ENCODE data around the gene CLIC3.

The CLIC3 gene

DNA sequence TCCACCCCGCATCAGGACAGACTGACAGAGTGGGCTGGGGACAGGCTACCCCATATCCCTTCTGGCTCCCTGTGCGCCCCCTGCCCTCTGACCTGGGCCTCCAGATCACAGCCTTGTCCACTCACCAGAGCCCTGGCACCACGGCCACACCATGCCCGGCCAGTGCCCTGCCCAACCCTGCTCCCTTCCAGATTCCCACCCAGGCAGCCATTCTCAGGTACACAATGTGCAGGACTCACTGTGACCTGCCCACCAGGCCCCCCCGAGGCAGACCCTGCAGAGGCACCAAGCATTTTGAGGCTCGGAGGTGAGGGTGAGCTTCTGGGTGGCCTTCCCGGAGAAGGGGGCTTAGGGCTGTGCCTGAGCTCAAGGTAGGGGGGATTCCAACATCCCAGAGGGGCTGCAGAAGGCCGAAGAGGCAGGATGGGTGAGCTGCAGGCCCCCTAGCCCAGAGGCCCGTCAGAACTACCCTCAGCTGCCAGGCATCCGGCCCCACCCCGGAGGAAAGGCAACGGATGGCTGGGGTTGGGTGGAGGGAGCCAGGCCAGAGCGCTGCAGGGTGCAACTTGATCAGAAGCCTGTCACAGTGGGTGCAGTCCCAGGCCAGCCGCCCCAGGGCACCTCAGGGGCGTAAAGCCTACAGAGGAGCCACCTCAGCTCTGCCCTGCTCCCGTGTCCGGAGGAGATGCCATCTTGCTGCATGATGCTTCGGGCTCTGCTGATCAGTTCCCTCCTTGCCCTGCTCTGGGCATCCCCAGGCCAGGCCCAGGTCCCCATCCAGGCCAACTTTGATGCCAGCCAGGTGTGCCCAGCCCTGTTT lies 13.9 kb downstream of the CLIC3 start, which contains the start of gene LCNL1:
LCNL1 (plus strand) TSS at position 762 of the 820 bp plus-strand sequence. CDS start 594 bp downstream, outside the sequence.
- in situ Hi-C loops (cut with MboI; ENCODE audit: low sequenced_read_pairs) = no loop called here

DNA sequence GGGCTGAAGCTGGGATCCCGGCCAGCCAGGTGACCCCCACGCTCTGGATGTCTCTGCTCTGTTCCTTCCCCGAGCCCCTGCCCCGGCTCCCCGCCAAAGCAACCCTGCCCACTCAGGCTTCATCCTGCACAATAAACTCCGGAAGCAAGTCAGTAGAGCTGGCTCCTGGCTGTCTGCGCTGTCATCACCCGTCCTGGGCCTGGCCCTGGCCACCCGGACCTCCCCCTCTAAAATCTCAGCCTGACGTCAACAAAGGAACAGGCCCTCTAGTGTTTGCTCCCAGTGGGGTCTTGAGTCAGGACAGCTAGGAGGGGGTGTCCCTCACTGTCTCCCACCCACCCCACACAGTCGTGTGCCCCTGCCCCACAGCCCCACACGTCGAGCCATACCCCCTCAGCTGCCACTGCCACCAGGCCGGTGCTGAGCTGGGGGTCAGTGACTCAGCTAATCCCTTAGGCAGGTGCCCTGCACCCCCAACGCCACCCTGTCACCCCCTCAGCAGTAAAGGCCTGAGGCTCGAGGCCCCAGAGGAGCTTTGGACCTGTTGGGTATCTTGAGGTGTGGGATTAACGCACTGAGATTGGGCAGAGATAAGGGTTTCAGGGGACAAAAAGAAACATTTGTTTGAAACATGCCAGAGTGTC lies 14.7 kb downstream of the CLIC3 start:
- in situ Hi-C loops (cut with MboI; ENCODE audit: low sequenced_read_pairs) = no loop called here

DNA sequence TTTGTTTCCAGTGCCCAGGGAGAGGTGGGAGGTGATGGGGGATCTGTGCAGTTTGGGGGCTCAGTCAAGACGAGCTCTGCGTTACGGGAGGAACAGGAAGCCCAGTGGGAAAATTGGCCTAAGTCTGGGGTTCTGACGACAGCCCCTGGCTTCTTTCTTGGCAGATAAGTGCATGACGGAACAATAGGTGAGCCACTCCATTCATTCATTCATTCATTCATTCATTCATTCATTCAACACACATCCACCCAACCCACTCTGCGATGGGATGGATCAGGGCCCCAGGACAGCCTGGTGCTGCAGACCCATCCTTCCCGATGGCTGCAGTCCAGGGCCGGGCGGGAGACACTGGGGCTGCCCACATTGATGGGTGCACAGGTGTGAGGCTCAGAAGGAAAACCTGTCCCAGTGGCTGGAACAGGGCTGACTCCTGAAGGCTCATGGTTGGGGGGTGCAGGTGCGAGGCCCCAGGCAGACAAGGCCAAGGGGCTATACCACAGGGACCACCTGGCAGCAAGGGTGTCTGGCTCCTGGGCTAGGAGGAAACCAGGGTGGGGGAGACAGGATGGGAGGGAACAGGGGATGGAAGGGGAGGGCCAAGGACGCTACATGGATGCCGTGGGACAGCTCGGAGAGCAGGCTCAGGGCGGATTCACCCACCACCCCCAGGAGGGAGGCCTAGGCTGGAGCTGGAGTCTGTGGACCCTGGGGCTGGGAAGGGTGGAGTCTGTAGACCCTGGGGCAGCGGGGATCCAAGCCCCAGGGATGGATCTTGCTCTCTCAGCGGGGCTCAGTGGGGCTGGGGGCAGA lies 15.5 kb downstream of the CLIC3 start:
- in situ Hi-C loops (cut with MboI; ENCODE audit: low sequenced_read_pairs) = no loop called here

DNA sequence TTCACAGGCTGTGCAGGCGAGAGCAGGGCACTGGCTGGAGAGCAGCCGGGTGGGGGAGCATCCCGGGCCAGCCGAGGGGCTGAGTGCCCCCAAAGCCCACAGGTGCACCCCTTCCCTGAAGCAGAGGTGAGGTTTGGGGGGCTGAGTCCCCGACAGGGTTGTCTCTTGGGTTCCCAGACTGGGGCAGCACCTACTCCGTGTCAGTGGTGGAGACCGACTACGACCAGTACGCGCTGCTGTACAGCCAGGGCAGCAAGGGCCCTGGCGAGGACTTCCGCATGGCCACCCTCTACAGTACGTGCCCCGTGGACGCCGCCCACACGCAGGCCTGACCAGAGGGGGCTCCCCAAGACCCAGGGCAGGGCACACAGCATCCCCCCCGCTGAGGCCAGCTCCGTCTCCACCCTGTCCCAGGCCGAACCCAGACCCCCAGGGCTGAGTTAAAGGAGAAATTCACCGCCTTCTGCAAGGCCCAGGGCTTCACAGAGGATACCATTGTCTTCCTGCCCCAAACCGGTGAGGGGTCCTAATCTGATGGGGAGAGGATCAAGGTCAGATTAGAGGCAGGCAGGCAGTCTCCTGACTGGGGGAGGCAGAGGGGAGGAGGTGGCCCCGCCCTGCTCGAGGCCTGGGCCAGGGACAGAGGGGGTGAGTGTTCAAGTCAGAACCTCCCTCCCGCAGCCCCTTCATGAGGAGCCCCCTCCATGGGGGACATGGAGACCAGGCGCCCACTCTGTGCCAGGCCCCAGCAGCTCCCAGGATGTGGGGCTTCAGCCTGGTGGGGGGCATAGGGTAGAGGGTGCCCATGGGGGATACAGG lies 16.4 kb downstream of the CLIC3 start:
- in situ Hi-C loops (cut with MboI; ENCODE audit: low sequenced_read_pairs) = no loop called here

DNA sequence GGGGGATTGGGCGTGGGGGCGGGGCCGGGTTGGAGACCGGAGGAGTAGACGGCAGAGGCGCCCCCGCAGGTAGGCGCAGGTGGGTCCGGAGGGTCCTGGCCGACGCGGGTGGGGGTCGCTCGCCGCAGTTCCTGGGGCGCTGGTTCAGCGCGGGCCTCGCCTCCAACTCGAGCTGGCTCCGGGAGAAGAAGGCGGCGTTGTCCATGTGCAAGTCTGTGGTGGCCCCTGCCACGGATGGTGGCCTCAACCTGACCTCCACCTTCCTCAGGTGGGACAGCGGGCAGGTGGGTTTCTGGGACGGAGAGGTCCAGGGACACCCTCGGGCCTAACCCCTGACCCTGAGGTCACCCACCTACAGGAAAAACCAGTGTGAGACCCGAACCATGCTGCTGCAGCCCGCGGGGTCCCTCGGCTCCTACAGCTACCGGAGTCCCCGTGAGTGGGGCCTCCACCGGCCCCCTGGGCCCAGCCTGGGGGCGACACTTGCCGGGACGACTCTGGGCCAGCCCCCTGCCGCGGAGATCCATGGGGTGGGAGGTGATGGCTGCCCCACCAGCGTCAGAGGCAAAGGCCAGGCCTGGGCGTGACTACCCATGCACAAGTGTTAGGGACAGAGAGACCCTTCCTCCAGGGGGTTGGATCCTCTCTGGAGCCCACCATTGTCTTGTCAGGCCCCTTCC lies 17.4 kb downstream of the CLIC3 start:
- in situ Hi-C loops (cut with MboI; ENCODE audit: low sequenced_read_pairs) = no loop called here

DNA sequence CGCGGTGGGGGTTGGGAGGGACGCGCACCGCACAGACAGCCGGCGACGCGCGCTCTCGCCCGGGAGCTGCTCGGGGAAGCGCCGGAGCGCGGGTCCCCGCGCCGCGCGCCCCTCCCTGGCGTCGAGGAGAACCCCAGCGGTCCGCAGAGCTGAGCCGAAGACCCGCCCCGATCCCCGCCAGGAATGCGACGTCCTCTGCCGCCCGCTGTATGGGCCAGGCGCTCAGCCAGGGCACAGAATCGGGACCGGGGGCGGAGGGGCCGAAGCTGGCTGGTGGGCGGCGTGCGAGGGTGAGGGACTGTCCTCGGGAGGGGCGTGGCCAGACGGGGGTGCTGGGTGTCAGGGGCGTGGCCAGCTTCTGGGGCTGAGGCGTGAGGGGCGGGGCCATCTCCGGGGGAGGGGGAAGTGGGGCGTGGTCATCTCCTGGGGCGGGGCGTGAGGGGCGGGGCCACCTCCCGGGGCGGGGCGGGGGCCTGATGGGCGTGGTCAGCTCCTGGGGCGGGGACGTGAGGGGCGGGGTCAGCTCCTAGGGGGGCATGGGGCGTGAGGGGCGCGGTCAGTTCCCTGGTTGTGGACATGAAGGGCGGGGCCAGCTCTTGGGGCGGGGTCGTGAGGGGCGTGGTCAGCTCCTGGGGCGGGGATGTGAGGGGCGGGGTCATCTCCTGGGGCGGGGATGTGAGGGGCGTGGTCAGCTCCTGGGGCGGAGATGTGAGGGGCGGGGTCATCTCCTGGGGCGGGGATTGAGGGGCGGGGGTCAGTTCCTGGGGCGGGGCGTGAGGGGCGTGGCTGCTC lies 18.1 kb downstream of the CLIC3 start:
- in situ Hi-C loops (cut with MboI; ENCODE audit: low sequenced_read_pairs) = no loop called here

DNA sequence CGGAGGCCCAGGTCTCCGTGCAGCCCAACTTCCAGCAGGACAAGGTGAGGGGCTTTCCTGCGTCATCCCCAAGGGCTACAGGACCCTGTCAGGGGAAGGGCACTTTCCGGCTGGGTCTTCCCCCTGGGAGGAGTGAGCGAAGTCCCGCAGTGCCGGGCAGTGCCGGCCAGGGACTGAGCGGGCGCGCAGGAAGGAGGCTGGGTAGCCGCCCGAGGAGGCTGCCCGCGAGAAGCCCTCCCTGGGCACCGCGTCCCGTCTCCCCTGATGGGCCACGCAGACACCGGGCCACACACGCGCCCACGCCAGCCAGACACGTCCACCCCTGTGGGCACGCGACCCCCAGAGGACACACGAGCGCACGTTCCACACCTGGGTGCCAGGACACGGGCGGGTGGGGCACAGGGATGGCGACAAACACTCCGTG lies 18.7 kb downstream of the CLIC3 start:
- in situ Hi-C loops (cut with MboI; ENCODE audit: low sequenced_read_pairs) = no loop called here

DNA sequence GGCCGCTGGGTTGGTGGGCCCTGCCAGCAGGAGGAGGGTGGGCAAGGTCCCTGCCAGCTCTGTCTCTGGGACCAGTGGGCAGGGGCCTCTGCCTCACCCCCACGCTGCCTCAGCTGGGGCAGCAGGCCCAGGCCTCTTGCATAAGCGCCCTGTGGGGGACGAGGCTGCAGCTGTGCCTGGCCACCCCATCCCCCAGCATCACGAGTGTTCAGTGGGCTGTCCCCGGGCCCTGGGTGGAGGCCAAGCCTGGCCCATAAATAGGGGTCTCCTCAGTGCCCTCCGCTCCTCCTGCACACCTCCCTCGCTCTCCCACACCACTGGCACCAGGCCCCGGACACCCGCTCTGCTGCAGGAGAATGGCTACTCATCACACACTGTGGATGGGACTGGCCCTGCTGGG lies 19.1 kb downstream of the CLIC3 start, which contains the start of gene PTGDS:
PTGDS (plus strand) TSS at position 282 of the 400 bp plus-strand sequence; CDS start at position 357, 75 bp downstream.
- in situ Hi-C loops (cut with MboI; ENCODE audit: low sequenced_read_pairs) = no loop called here

DNA sequence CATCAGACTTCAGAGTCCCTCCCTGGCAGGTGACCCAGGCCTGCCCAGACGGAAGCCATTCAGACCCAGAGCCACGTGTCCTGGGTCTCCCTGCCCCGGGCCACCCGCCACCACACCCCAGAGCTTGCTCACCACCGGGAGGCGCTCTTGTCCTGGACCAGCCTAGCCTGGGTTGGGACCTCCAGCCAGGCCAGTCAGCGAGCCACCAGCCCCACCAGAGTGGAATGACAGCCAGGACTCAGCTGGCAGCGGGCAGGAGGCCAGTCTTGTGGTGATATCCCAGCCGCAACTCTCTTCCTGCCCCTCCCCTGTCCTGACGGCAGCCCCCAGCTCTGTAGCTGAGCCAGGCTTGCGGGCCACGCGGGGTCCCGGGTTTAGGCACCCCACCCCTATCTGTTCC lies 20.7 kb downstream of the CLIC3 start:
- in situ Hi-C loops (cut with MboI; ENCODE audit: low sequenced_read_pairs) = no loop called here

DNA sequence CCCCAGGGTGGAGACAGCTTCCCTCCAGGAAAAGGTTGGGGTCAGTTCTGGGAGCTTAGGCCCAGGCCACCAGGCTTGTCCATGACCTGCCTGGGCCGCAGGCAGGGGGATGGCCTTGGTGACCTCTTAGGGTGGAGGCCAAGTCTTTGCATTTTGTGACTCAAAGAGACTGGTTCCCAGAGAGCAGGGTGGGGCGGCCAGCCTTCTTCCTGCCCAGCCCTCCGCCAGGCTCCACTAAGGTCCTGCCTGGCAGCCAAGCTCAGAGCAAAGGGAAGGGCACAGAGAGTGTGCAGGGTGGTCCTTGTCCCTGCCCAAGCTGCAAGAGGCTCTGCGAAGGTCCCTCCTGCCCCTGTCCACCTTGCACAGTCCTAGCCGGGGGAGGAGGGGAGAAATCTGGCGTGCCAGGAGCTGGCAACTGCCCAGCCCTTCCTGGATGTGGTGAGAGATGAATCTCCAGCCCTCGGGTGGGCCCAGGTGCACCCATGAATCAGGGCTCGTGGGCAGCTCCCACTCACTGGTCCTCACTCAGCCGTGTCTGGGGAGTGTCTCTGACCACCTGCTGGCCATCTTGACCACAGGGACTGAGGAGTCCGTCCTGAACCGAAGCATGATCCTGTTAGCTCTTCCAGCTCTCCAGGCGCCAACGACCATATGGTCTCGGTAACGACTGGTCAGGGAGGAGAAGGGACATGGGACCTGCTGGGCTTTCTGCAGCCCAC lies 21.4 kb downstream of the CLIC3 start:
- in situ Hi-C loops (cut with MboI; ENCODE audit: low sequenced_read_pairs) = no loop called here

DNA sequence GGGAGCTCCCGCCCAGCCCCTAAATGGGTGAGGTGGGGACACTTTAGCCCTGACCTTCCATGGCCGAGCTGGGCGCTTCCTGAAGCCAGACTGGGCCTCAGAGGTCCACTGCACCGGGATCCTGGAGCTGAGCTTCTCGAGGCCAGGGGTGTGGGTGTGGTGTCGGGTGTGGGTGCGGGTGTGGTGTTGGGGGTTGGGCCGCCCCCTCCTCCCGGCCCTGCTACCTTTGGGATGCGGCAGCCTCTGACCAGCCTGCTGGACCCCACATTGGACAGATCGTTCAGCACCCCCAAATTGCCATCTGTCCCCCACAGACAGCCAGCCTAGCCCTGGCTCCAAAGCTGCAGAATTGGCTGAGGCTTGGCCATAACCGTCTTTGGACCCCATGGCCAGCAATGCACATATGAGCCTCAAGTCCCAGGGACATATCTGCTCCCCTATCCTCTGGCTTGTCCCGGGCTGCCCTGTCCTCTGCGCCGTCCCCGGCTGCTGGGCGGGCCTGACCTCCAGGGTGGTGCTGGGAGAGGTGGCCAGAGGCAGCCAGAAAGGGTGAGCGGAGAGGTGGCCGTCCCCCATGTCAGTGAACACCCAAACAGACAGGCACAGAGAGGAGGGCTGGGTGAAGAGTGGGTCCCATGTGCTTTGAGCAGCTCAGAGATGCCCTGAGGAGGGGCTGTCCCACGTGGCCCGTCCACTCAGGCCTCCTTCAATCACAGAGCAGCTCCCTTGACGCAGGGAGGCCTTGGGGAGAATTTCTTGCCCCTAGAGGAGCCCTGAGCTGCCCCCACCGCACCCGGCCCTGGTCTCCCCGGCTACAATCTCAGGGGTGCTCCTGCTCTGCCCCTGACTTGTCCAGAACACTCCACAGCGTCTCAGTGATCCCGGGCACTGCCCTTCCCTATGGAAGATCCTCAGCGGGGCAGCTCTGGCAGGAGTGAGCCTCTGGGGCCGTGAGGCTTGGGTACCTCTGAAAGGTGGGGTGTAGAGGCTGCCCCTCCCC lies 22.4 kb downstream of the CLIC3 start:
- in situ Hi-C loops (cut with MboI; ENCODE audit: low sequenced_read_pairs) = no loop called here

DNA sequence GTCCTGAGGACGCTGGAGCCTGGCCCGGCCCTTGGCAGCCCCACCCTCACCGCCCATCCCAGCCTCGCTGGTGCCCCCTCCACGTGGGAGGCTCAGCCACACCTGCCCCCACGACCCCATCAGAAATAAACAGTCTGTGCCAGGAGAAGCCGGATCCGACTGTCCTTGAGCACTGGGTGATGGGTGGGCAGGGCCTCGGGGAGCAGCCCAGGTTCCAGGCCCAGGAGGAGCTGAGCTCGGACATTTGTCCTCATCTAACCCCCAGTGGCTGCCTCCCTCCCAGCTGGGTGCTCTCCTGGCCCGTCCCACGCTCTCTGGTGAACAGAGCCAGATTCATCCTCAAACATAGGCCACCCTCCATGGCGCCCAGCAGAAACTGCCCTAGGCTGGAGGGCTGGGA lies 23.6 kb downstream of the CLIC3 start:
- in situ Hi-C loops (cut with MboI; ENCODE audit: low sequenced_read_pairs) = no loop called here

DNA sequence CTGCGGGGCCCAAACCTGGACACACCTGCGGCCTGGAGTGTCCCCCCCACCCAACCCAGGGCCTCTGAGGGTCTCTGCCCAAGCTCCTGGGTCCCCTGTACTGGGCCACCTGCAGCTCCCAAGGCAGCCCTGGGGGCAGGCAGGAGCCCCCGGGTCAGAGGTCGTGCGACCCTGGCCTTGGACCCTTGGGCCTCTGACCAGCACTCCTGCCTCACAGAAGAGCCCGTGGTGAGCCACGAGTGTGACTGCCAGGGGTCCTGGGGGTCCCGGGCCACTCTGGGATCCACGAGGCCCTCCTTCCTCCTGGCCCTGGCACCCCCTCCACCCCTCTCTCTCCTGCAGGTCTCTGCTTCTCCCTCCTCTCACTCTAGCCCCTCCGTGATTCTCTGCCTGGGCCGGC lies 24.0 kb downstream of the CLIC3 start:
- in situ Hi-C loops (cut with MboI; ENCODE audit: low sequenced_read_pairs) = no loop called here

DNA sequence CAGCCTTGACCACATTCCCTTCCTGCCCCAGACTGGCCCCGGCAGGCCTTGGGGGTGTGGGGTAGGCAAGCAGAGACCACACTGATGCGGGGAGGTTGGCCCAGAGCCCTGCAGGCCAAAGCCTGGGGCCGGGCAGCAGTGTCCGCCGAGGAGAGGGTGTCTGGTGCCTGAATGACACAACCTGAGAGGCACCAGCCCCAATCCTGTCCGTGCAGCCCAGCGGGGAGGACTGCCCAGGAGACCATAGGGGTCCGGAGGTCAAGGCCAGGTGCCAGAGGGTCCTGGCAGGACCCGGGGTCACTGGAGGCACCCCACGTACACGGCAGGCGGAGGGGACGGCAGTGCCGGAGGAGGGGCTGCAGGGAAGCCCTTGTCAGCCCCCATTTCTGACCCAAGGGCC lies 24.6 kb downstream of the CLIC3 start:
- in situ Hi-C loops (cut with MboI; ENCODE audit: low sequenced_read_pairs) = no loop called here

DNA sequence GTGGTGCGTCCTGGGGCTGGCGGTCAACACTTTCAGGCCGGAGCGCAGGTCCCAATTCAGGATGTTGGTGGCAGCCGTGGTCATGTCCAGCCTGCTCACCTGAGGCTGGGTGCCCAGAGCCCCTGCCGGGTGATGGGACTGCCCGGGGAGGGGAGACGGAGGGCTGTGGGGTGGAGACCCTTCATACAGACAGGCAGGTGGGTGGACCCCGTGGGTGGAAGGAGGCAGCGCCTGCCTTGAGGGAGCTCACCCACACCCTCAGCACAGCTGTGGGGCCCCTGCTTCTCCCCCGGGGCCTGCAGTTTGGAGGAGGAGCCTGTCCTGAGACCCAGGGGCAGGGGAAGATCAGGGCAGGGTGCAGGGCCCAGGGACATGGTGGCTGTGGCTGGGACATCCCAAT lies 26.0 kb downstream of the CLIC3 start:
- in situ Hi-C loops (cut with MboI; ENCODE audit: low sequenced_read_pairs) = no loop called here

DNA sequence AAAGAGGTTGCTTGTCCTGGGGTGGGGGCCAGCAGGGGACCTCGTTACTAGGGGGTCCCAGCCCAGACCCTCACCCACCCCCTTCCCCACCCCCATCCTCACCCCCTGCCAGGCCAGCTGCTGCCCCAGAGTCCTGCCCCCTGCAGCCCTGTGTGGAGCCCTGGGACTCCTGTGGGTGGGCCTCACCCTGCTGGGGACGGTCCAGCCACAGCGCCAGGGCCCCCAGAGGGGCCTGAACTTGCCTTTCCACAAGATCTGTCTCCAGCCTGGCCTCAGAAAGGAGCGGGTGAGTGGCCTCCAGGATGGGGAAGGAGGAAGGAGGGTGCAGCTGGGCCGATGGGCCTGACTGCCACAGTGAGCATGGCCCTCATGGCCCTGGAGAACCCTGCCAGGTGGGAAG lies 26.6 kb downstream of the CLIC3 start:
- in situ Hi-C loops (cut with MboI; ENCODE audit: low sequenced_read_pairs) = no loop called here

DNA sequence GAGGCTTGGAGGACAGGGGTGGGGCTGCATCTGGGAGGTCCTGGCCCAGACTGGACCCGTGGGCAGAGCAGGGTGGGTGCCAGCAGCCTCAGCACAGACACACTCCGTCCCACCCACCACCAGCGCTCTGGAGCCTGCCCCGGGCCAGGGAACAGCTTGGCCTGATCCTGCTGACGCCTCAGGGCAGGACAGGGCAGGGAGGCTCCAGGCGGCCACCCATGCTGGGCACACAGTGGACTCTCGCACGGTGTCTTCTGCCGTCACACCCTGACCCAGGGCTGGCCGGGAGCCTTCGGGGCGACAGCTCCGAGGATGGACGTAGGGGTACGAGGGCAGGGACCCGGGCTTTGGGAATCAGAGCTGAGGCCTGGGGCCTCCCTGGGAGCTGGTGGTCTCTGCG lies 27.2 kb downstream of the CLIC3 start:
- in situ Hi-C loops (cut with MboI; ENCODE audit: low sequenced_read_pairs) = no loop called here

Measured in hTERT RPE-1 (cell line).